ENCODE data around the gene ECSCR.

The ECSCR gene

GRCh38 chr5:139475865-139476617, 13.5 kb upstream of the ECSCR start:
- DNase-seq (ENCODE audit: insufficient read length, low spot score) (no peak), FAIRE-seq (no peak)
- no peak for TF ChIP-seq CTCF (IDR thresholded peaks at IDR 0.05; ENCODE audit: insufficient read depth, missing control alignments)

DNA sequence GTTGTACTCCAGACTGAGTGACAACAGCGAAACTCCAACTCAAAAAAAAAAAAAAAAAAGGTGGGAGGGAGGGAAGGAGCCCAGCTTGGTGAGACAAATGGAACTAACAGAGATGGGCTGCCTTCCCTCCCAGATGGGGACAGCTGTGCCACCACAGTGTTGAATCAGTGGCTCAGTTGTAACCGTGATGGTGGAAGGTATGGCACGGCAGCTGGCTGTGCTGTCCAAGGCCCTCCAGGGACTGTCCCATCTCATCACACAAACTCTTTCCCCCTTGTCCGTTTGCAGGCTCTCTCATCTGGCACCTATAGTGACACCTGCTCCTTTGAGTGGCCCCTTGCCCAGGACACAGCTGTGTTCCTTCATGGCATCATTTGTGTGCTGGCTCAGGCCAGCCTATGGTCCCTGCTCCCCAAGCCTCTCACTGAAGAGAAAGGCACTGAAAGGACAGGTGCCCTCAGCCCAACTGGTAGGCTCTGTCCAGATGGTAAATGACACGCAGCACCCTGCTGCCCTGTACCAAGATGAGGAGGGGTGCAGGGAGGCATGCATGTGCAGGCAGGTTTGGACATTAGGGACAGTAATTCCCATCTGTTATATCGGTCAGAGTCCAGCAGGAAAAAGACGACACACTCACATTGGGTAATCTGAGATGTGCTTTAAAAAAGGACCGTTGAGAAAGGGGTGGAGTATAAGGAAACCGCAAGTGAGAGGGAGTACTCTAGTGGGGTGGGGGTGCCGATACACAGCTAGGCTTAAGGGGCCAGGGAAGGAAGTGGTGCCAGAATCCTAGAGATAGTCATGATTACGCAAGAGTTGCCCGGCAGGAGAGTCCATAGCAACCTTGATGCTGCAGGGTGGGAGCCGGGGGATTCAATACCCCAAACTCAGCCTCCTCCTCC, 12.6 kb upstream of the ECSCR start:
- TF ChIP-seq CTCF (IDR thresholded peaks at IDR 0.05; ENCODE audit: insufficient read depth, missing control alignments), result no peak
- DNase-seq (ENCODE audit: insufficient read length, low spot score) (no peak), FAIRE-seq (no peak)

DNA sequence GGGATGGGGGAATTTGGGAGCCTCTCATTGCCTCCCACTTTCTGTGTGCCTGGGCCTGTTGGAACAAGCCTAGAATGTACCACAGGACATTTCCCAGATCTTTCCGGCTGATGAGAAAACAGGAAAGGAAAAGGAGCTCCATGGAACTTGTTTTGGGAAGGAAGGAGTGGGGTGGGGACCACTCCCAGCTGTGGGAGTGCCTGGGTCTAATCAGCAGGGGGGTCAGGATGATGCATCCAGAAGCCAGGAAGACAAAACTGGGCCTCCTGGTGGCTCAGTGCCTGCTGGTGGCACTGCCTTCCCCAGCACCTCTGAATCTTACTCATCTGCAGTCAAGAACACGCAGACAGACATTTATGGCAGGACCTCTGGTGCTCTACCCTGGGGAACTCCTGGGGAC, 11.0 kb upstream of the ECSCR start:
- no peak for TF ChIP-seq CTCF (IDR thresholded peaks at IDR 0.05; ENCODE audit: insufficient read depth, missing control alignments)
- FAIRE-seq (no peak), DNase-seq (ENCODE audit: insufficient read length, low spot score) (no peak)

DNA sequence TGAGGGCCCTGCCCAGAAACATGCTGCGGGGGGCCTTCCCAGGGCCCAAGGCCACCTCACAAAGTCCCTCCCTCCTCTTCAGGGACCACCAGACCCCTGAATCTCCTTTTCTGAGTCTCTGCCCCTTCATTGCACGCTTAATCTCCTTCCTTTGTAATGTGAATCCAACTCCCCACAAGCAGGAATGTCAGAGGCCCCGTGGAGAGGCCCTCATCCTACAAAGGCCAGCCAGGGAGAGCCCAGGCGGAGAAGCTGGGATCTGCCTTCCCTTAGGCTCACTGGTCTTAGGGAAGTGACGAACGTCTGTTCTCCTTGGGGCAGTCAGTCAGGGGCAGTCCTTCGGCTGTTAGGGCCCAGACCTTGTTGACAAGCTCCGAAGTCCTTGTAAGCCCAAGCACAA, 10.6 kb upstream of the ECSCR start:
- no peak for TF ChIP-seq CTCF (IDR thresholded peaks at IDR 0.05; ENCODE audit: insufficient read depth, missing control alignments)
- FAIRE-seq (no peak), DNase-seq (ENCODE audit: insufficient read length, low spot score) (no peak)

- TF ChIP-seq CTCF (IDR thresholded peaks at IDR 0.05; ENCODE audit: insufficient read depth, missing control alignments), result no peak
- no peak for DNase-seq (ENCODE audit: insufficient read length, low spot score)
- FAIRE-seq, result no peak
Measured at GRCh38 chr5:139472386-139473030, 10.0 kb upstream of the ECSCR start.

GRCh38 chr5:139470821-139471300, 8.3 kb upstream of the ECSCR start, which contains the start of gene SMIM33:
Gene SMIM33, plus strand, starts transcription at chr5:139471004. Its CDS starts 118 bp downstream, at chr5:139471122.
- FAIRE-seq, result no peak
- no peak for TF ChIP-seq CTCF (IDR thresholded peaks at IDR 0.05; ENCODE audit: insufficient read depth, missing control alignments)

More at GRCh38 chr5:139470821-139471300, 8.3 kb upstream of the ECSCR start, which contains the start of gene SMIM33:
- DNase-seq (ENCODE audit: insufficient read length, low spot score), result no peak
